ENCODE data around the gene ANKH. TPM values are rescaled to one million over a fixed set of nuclear protein-coding genes. Genes with fewer than 3 reads are reported as not detected.
A peak's percentile ranks its signal among the peaks of the same experiment; 100 is the strongest.

ANKH gene
- total RNA-seq, 1 donor from 2014 or later, result 0.19 TPM

DNA sequence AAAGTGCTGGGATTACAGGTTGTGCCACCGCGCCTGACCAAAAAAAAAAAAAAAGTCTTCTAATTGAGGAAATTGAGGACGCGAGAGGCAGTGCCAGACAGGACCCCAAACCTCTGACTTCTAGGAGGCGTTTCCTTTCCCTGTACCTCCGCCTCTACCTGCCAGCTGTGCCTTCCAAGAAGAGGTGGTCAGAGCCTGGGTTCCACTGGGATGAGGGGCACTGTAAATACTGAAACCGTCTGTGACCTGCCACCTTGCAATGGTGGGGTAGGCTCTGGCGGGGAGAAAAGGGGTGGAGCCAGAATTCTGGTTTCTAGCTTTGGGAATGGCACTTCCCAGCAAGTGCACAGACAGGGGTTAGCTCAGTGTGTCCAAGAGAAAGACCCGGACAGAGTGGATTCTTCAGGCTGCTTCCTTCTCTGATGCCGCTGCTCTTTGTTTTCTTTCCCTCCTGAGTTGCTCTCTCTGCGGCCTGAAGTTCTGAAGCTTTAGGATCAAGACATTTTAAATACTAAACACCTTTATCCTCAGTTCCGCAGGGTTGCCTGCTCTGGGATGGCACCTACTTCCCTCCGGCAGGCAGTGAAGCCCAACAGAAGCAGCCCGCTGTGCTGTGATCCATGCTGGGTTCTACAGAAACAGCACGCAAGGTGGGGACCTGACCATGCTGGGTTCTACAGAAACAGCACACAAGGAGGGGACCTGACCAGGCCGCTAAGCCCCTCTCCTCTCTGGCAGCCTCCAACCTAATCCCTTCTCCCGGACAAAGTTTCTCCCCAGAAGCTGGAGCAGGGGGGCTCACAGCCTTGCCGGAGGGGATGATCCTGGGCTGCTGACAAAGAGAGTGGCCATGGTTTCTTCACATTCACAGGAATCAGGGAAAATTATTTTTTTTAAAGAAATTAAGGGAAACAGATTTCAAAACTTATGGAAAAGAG lies 141.9 kb downstream of the ANKH start:
- TF ChIP-seq, protein P1, sequence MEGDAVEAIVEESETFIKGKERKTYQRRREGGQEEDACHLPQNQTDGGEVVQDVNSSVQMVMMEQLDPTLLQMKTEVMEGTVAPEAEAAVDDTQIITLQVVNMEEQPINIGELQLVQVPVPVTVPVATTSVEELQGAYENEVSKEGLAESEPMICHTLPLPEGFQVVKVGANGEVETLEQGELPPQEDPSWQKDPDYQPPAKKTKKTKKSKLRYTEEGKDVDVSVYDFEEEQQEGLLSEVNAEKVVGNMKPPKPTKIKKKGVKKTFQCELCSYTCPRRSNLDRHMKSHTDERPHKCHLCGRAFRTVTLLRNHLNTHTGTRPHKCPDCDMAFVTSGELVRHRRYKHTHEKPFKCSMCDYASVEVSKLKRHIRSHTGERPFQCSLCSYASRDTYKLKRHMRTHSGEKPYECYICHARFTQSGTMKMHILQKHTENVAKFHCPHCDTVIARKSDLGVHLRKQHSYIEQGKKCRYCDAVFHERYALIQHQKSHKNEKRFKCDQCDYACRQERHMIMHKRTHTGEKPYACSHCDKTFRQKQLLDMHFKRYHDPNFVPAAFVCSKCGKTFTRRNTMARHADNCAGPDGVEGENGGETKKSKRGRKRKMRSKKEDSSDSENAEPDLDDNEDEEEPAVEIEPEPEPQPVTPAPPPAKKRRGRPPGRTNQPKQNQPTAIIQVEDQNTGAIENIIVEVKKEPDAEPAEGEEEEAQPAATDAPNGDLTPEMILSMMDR (IDR thresholded peaks at IDR 0.05), result no peak
- TF ChIP-seq EZH2 (IDR thresholded peaks at IDR 0.05) (no peak), EZH2phosphoT487 (IDR thresholded peaks at IDR 0.05) (no peak)
- no peak overlapping the region for H3K27ac ChIP-seq
- H3K36me3 Mint-ChIP-seq, result no peaks in the 10 kb centered on the region

DNA sequence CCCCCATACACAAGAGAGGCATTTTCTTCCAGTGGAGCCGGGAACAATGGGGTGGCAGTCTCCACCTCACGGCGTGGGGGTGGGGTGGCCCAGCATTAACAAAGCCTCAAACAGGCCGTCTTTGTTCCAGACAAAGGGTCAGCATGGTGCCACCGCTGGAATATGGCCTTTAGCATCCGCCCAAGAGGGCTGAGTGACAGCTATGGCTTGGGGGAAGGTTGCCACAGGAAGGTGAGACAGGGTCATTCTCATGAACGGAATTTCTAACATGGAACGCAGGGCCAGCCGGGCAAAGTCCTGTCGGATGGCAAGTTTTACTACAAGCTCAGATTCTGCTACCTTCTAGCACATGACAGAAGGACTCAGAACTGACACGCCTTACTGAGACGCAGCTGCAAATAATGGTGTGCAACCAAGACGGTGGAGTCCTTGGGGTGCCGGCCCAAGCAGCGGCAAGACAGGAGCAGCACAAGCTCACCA lies 143.1 kb downstream of the ANKH start:
- peaks cover 6% of the 10 kb centered on the region for H4K20me1 ChIP-seq (ENCODE audit: low read depth)
- no peaks in the 10 kb centered on the region for H3K36me3 ChIP-seq
- no peak overlapping the region for H3K27ac ChIP-seq
- peak; percentile 93 for DNase-seq (ENCODE audit: low spot score)
- no peaks in the 10 kb centered on the region for H3K27me3 ChIP-seq
- H3K9ac ChIP-seq, result no peak overlapping the region
- H3K4me3 ChIP-seq, result peak overlapping the region; percentile 31
- TF ChIP-seq EZH2 (IDR thresholded peaks at IDR 0.05) (no peak), EZH2phosphoT487 (IDR thresholded peaks at IDR 0.05) (no peak)
- TF ChIP-seq, protein P1 (IDR thresholded peaks at IDR 0.05), result no peak
- H3K4me3 Mint-ChIP-seq, result no peak overlapping the region
- H2AFZ ChIP-seq (replicated peaks), result no peak overlapping the region
- H3K27me3 Mint-ChIP-seq (ENCODE audit: insufficient read depth, low read depth), result peaks cover 7% of the 10 kb centered on the region
- H3K4me2 ChIP-seq, result peak overlapping the region; percentile 79
- H3F3A ChIP-seq (ENCODE audit: low read depth), result peaks cover 30% of the 10 kb centered on the region
- H3K4me1 Mint-ChIP-seq, result peaks cover 40% of the 10 kb centered on the region
- H3K36me3 Mint-ChIP-seq, result no peaks in the 10 kb centered on the region
- H3K27ac Mint-ChIP-seq, result no peak overlapping the region
- H3K9me3 ChIP-seq (ENCODE audit: low read depth), result no peaks in the 10 kb centered on the region
- H3K79me2 ChIP-seq (ENCODE audit: low read depth), result no peaks in the 10 kb centered on the region
- peaks cover 28% of the 10 kb centered on the region for H3K4me1 ChIP-seq
- H3K9me3 Mint-ChIP-seq, result no peaks in the 10 kb centered on the region

More for the DNA sequence above, 141.9 kb downstream of the ANKH start:
- H3K79me2 ChIP-seq (ENCODE audit: low read depth), result no peaks in the 10 kb centered on the region
- peak; percentile 61 for DNase-seq (ENCODE audit: low spot score)
- Mint-ChIP-seq H3K27me3 (ENCODE audit: insufficient read depth, low read depth) (peaks cover 7% of the 10 kb centered on the region), H3K27ac (peak overlapping the region; percentile 12), H3K9me3 (no peaks in the 10 kb centered on the region), H3K4me3 (no peak overlapping the region), H3K4me1 (peaks cover 43% of the 10 kb centered on the region)
- H3K9ac ChIP-seq, result no peak overlapping the region
- H3K9me3 ChIP-seq (ENCODE audit: low read depth), result no peaks in the 10 kb centered on the region
- no peak overlapping the region for H3K4me3 ChIP-seq
- peaks cover 28% of the 10 kb centered on the region for H3K4me1 ChIP-seq
- no peaks in the 10 kb centered on the region for H3K27me3 ChIP-seq
- H3F3A ChIP-seq (ENCODE audit: low read depth), result peaks cover 30% of the 10 kb centered on the region
- no peaks in the 10 kb centered on the region for H3K36me3 ChIP-seq
- H2AFZ ChIP-seq (replicated peaks), result no peak overlapping the region
- peak overlapping the region; percentile 30 for H3K4me2 ChIP-seq
- peaks cover 6% of the 10 kb centered on the region for H4K20me1 ChIP-seq (ENCODE audit: low read depth)

DNA sequence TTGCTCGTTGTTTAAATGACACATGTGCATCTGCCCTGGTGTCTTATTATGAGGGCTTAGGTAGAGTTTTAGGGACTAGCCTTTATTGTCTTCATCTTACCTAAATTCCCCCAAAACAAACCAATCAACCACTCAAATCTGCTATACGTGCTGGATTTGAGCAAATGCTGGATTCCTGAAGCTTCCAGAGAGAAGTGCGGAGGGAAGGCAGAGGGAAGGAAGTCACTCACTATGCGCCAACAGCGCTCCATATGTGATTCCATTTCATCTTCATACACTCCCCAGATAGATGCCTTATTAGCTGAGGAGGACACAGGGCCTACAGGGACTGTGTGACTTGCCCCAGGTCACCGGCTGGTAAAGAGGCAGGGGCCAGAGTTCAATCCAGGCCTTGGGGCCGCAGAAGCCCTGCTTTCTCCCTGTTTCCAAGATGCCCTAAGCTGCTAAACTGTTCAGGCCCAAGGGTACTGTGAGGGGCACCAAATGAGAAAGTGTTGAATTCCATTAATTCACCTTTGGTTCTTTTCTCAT lies 143.6 kb downstream of the ANKH start:
- H3K4me3 ChIP-seq, result peak overlapping the region; percentile 31
- H3K4me3 Mint-ChIP-seq, result no peak overlapping the region
- TF ChIP-seq EZH2 (IDR thresholded peaks at IDR 0.05) (no peak), EZH2phosphoT487 (IDR thresholded peaks at IDR 0.05) (no peak)
- TF ChIP-seq, protein P1 (IDR thresholded peaks at IDR 0.05), result no peak

More for the DNA sequence above, 143.6 kb downstream of the ANKH start:
- DNase-seq (ENCODE audit: low spot score), result no peak
- Histone ChIP-seq H3K9ac (no peak overlapping the region), H3K36me3 (no peaks in the 10 kb centered on the region), H3K79me2 (ENCODE audit: low read depth) (no peaks in the 10 kb centered on the region), H4K20me1 (ENCODE audit: low read depth) (peaks cover 6% of the 10 kb centered on the region), H2AFZ (replicated peaks) (no peak overlapping the region), H3K27me3 (no peaks in the 10 kb centered on the region), H3F3A (ENCODE audit: low read depth) (peaks cover 30% of the 10 kb centered on the region), H3K4me1 (peaks cover 28% of the 10 kb centered on the region), H3K9me3 (ENCODE audit: low read depth) (no peaks in the 10 kb centered on the region), H3K27ac (peak overlapping the region; percentile 80), H3K4me2 (peak overlapping the region; percentile 79)
- Mint-ChIP-seq H3K4me1 (peaks cover 40% of the 10 kb centered on the region), H3K27me3 (ENCODE audit: insufficient read depth, low read depth) (peaks cover 7% of the 10 kb centered on the region), H3K9me3 (no peaks in the 10 kb centered on the region), H3K27ac (peak overlapping the region; percentile 55), H3K36me3 (no peaks in the 10 kb centered on the region)

Data from neural progenitor cell (in vitro differentiated cells).